GM08714 (cell line): ENCODE results near the gene EFL1.
"Not testable (repeated sequence)": the region's sequence is repeated elsewhere in the genome, so short reads cannot be mapped to it uniquely, and the experiment has no call there.

Experiments used
- H3K4me3 ChIP-seq: fragments of 200-500 bp; sonication (Bioruptor generic); 2 replicates; pipeline ENCODE4 v1.5.1; 2014; ENCODE audit warnings: mild to moderate bottlenecking, low read length, inconsistent platforms
- ZNF274 ChIP-seq: IDR thresholded peaks from 2 replicates; pipeline ENCODE4 v1.6.1; 2012; ENCODE audit warnings: mild to moderate bottlenecking, low read depth, low read length

Gene EFL1

DNA sequence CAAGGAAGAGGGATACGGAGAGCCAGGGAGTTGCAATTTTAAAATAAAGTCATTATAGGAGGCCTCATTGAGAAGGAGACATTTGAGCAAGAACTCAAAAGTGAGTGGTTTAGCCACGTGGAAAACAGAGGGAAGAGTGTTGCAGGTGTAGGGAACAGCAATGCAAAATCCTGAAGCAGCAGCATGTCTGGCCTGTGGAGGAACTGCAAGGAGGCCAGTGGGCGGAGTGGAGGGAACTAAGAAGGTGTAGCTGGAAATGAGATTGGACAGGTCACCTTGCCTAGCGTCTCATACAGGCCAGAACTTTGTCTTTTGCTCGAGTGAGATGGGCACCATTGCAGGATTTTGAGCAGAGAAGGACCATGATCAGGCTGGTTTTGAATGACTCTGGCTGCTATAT lies 35.0 kb upstream of the EFL1 start:
- H3K4me3 ChIP-seq, result no peak overlapping the region
- TF ChIP-seq ZNF274, result no peak

DNA sequence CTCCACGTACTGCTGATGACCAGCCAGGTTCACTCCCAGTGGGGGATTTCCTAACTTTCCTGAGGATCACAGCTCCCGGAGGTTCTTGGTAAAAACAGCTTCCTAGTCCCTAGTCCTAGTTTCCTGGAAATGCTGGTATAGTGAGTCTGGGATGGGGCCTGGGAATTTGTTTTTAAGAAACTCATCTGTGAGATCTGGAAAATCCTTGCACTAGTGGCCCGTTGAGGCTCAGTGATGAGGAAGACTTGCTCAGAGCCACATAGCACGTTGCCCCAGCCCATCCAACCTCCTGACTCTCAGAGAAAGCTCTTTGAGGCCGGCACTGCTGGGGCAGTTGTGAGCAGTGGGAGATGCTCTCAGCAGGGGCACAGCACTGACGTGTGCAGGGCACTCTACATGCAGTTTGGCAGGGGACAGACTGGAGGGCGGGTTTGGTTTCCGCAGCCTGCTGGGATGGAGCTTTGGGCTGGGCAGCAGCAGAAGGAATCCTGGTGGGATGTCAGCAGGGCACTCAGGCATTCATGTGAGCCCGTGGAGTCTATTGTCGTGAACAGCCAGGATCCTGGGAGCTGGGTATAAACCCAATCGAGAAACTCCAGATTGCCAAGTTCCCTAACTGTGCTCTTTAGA lies 31.6 kb upstream of the EFL1 start:
- TF ChIP-seq ZNF274, result no peak
- no peak overlapping the region for H3K4me3 ChIP-seq

GRCh38 chr15:82292271-82292670 lies 29.7 kb upstream of the EFL1 start:
- TF ChIP-seq ZNF274, result no peak
- H3K4me3 ChIP-seq, result no peak overlapping the region

GRCh38 chr15:82288202-82288601 lies 25.7 kb upstream of the EFL1 start:
- H3K4me3 ChIP-seq, result not testable (repeated sequence)

GRCh38 chr15:82286475-82286874 lies 23.9 kb upstream of the EFL1 start:
- not testable (repeated sequence) for H3K4me3 ChIP-seq

DNA sequence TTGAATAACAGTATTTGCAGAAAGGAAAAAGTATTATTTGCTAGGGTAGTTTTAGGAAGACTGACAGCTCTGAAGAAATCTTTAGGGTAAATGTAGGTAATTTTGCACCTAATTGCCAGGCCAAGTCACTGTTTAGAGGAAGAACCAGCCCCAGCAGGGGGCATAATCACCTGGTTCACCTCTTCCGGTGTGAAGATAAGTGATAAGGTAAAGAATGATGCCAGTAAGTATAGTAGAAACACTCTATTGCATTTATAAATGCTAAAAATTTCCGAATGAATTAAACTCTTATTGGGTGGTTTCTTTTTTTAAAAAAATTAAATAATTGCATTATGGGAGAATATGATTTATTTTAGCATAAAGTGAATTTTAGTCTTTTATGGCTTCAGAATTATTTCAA lies 21.8 kb upstream of the EFL1 start:
- not testable (repeated sequence) for H3K4me3 ChIP-seq

GRCh38 chr15:82282386-82282785 lies 19.9 kb upstream of the EFL1 start:
- H3K4me3 ChIP-seq, result not testable (repeated sequence)

DNA sequence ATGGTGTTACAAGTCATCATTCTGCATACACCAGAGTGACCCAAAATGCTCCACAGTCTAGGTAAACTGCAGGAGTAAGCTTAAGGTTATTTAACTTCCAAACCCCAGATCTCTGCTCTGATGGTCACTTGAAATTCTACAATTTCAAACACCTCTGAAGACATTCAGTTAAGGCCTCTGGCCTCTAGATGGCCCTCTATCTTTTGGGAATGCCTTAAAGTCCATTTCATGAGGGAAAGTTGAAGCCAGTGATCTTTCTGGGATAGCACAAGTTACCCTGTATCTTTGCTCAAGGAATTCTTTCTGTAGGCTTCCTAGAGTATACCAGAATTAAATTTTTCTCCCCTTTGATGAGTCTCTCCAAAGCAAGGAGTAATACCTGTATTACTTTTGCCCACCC lies 18.7 kb upstream of the EFL1 start:
- not testable (repeated sequence) for H3K4me3 ChIP-seq

DNA sequence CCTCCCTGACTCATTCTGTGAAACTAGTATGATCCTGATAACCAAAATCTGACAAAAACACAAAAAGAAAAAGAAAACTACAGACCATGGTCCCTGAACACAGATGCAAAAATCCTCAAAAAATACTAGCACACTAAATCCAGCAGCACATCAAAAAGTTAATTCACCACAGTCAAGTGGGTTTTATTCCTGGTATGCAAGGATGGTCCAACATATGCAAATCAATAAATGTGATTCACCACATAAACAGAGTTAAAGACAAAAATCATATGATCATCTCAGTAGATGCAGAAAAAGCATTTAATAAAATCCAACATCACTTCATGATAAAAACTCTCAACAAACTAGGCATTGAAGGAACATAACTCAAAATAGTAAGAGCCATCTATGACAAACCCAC lies 12.9 kb upstream of the EFL1 start:
- TF ChIP-seq ZNF274, result no peak
- H3K4me3 ChIP-seq, result no peak overlapping the region

- no peak for TF ChIP-seq ZNF274
- no peak overlapping the region for H3K4me3 ChIP-seq
Measured at GRCh38 chr15:82272154-82272553, 9.6 kb upstream of the EFL1 start.

DNA sequence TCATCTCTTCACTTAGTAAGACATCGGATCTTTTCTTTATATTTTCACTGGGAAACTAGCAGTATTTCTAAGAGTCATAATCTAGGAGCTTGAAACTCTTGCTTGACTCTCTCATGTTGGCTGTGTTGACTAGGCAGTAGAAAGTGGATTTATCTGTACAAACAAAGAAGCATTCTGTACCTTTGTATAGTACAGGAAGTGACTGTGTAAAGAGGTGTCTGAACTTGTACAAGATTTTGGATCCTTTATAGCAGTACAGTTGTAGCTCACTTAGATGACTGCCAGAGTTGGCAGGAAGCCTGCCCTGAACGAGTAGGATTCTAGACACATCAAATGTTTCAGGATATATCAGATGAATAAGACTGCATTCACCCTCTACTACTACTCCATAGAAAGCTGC lies 5.9 kb upstream of the EFL1 start:
- H3K4me3 ChIP-seq, result not testable (repeated sequence)

DNA sequence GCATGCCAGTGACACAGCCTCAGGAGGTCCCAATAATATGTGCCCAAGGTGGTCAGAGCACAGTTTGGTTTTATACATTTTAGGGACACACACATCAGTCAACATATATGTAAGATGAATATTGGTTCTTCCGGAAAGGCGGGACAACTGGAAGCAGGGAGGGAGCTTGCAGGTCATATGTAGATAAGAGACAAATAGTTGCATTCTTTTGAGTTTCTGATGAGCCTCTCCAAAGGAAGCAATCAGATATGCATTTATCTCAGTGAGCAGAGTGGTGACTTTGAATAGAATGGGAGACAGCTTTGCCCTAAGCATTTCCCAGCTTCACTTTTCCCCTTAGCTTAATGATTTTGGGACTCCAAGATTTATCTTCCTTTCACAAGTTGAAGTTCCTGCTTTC lies 4.6 kb upstream of the EFL1 start:
- H3K4me3 ChIP-seq, result not testable (repeated sequence)

DNA sequence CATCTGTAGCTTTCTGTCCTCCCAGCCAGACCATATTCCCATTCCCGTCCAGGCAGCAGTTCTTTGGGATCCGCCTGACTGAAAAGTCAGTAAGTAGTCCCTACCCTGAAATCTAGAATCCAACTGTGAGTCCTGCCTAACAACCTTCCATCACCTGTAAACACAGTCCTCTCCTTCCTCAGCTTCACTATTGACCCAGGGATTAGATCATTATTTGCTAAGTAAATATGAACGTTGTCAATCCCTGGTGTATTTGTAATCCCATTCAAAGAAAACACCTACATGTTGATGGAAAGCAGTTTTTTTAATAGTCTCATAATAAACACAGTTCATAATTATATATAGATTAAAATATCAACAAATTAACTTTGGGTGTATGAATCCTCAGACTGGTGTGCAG lies 816 bp upstream of the EFL1 start:
- TF ChIP-seq ZNF274, result no peak
- H3K4me3 ChIP-seq, result peak overlapping the region; percentile 75

- peak overlapping the region; percentile 75 for H3K4me3 ChIP-seq
Measured at GRCh38 chr15:82261566-82262421, 740 bp downstream of the EFL1 start.

DNA sequence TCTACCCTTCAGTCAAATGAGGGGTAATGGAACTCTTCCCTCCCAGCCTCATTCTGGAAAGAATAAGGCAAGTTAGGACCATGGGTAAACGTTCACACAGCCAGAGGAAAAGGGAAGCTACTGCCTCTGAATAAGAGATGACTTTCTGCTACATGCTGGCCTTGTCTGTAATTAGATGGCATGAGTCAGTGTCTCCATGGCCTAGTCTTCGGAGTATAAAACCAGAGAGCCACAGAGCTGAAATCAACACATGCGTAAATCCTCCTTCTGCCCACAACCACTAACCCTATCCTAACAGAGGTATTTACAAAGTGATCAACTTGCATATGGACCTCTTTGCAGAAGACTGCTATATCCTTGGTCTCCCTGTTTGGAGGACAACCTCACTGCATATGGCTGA lies 14.3 kb downstream of the EFL1 start:
- H3K4me3 ChIP-seq, result not testable (repeated sequence)

DNA sequence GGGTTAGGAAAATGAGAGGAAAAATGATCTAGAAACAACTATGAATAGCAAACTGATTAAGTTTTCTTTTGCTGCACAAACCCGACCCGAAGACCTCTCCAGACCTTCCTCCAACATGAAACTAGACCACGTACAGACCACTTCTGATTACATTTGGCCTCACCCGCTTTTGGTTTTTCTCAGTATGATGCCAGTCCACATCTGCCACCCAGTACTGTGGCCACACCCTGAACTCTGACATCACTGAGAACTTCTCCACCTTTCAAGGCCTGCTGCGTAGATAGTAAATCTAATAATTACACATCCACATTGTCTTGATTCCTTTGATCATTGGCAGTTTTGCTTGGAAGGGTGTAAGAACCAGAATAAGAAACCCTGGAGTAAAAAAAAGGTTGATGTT lies 16.6 kb downstream of the EFL1 start:
- not testable (repeated sequence) for H3K4me3 ChIP-seq

DNA sequence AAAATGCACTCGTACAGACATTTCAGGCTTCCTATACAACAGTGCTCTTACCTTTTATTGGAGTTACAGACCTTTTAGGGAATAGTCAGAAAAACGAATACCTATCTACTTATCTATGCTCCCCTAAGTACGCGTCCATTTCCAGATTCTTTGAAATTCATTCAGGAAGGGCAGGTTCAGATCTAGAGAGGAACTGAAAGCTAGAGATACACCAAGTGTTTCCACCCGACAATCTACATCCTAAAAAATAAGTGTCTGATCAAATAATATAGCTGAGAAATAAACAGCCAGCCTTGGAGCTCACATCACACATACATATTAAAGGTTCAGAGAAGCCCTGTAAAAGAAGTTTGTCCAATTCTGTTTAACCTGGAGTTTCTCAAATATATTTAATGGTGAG lies 18.9 kb downstream of the EFL1 start:
- H3K4me3 ChIP-seq, result not testable (repeated sequence)

DNA sequence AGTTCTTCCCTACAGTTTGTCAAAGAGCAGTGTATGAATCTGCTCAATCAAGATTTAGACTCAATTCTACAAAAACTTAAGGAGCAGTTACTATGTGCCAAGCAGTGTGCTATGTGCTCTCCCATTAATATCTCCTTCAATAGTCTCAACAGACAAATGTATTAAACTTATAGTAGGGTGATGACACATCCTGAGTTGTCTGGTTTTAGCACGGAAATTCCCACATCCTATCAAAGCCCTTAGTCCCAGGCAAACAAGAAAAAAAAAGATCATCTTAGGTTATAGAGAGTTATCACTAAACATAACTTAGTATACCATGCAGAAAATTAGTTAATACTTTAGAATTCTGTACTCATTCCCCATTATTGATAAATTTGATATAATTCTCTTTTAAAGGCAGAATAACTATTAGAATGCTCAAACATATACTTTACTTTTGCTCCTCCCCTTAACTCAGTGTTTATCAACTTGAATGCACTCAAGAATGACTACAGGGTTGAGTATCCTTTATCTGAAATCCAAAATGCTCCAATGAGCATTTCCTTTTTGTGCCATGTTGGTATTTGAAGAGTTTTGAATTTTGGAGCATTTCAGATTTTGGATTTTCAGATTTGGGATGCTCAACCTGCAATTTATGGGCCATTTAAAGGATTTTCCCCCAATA lies 20.6 kb downstream of the EFL1 start:
- not testable (repeated sequence) for H3K4me3 ChIP-seq
